Memory B cell (primary cell): ENCODE measurements around the gene PRKCD.

Experiments used
- ATAC-seq: fragments of 150-1000 bp; cut with Tn5 transposase; 2 replicates; pipeline ENCODE4 v1.10.0; 2021; ENCODE audit warnings: low read depth, mild to moderate bottlenecking, moderate library complexity
- DNase-seq, 2 donors: peaks; one replicate each; pipeline ENCODE4 v3.0.0; 2022; ENCODE audit warnings: low spot score in 2 of 2
- H3K27ac Mint-ChIP-seq: one replicate; pipeline ENCODE4 v1.8.0; 2022; ENCODE audit warnings: mild to moderate bottlenecking, moderate library complexity, mixed read lengths
- H3K27me3 Mint-ChIP-seq: one replicate; pipeline ENCODE4 v1.8.0; 2022; ENCODE audit warnings: mixed read lengths
- H3K36me3 Mint-ChIP-seq: one replicate; pipeline ENCODE4 v1.8.0; 2022; ENCODE audit warnings: mild to moderate bottlenecking, mixed read lengths
- H3K4me1 Mint-ChIP-seq: one replicate; pipeline ENCODE4 v1.8.0; 2022; ENCODE audit warnings: mixed read lengths
- H3K4me3 Mint-ChIP-seq: one replicate; pipeline ENCODE4 v1.8.0; 2022; ENCODE audit warnings: mild to moderate bottlenecking, moderate library complexity, mixed read lengths
- H3K9me3 Mint-ChIP-seq: one replicate; pipeline ENCODE4 v1.8.0; 2022; ENCODE audit warnings: mixed read lengths

PRKCD gene

GRCh38 chr3:53224536-53224935 is 63.5 kb downstream of the PRKCD start:
- Mint-ChIP-seq H3K27ac (no peak overlapping the region), H3K4me1 (no peaks in the 10 kb centered on the region), H3K9me3 (no peaks in the 10 kb centered on the region), H3K4me3 (no peak overlapping the region), H3K36me3 (peaks cover 17% of the 10 kb centered on the region), H3K27me3 (no peaks in the 10 kb centered on the region)
- no peak for ATAC-seq
- DNase-seq, result no peak

- H3K27ac Mint-ChIP-seq, result no peak overlapping the region
- no peaks in the 10 kb centered on the region for H3K9me3 Mint-ChIP-seq
- no peak overlapping the region for H3K4me3 Mint-ChIP-seq
- H3K4me1 Mint-ChIP-seq, result no peaks in the 10 kb centered on the region
- H3K27me3 Mint-ChIP-seq, result no peaks in the 10 kb centered on the region
- no peak for DNase-seq
- no peak for ATAC-seq
- peaks cover 17% of the 10 kb centered on the region for H3K36me3 Mint-ChIP-seq
Measured at GRCh38 chr3:53225181-53225580, 64.2 kb downstream of the PRKCD start.

- Mint-ChIP-seq H3K27ac (no peak overlapping the region), H3K36me3 (peaks cover 19% of the 10 kb centered on the region), H3K9me3 (no peaks in the 10 kb centered on the region), H3K27me3 (no peaks in the 10 kb centered on the region), H3K4me1 (no peaks in the 10 kb centered on the region), H3K4me3 (no peak overlapping the region)
- no peak for ATAC-seq
- no peak for DNase-seq
Measured at GRCh38 chr3:53225651-53226050, 64.6 kb downstream of the PRKCD start.

- Mint-ChIP-seq H3K36me3 (peaks cover 17% of the 10 kb centered on the region), H3K27ac (no peak overlapping the region), H3K4me3 (no peak overlapping the region), H3K9me3 (no peaks in the 10 kb centered on the region), H3K4me1 (no peaks in the 10 kb centered on the region), H3K27me3 (no peaks in the 10 kb centered on the region)
- DNase-seq (no peak), ATAC-seq (no peak)
Measured at GRCh38 chr3:53226142-53226840, 65.3 kb downstream of the PRKCD start.

GRCh38 chr3:53226841-53227407 is 65.9 kb downstream of the PRKCD start:
- ATAC-seq (no peak), DNase-seq (no peak)
- no peaks in the 10 kb centered on the region for H3K4me1 Mint-ChIP-seq
- H3K27me3 Mint-ChIP-seq, result no peaks in the 10 kb centered on the region
- peaks cover 15% of the 10 kb centered on the region for H3K36me3 Mint-ChIP-seq
- H3K4me3 Mint-ChIP-seq, result no peak overlapping the region
- no peak overlapping the region for H3K27ac Mint-ChIP-seq
- no peaks in the 10 kb centered on the region for H3K9me3 Mint-ChIP-seq

- H3K36me3 Mint-ChIP-seq, result peaks cover 22% of the 10 kb centered on the region
- no peaks in the 10 kb centered on the region for H3K4me1 Mint-ChIP-seq
- no peaks in the 10 kb centered on the region for H3K27me3 Mint-ChIP-seq
- no peak for DNase-seq
- H3K27ac Mint-ChIP-seq, result no peak overlapping the region
- H3K9me3 Mint-ChIP-seq, result no peaks in the 10 kb centered on the region
- no peak overlapping the region for H3K4me3 Mint-ChIP-seq
- no peak for ATAC-seq
Measured at GRCh38 chr3:53227993-53228885, 67.2 kb downstream of the PRKCD start.

- no peak overlapping the region for H3K4me3 Mint-ChIP-seq
- H3K27ac Mint-ChIP-seq, result no peak overlapping the region
- H3K9me3 Mint-ChIP-seq, result no peaks in the 10 kb centered on the region
- DNase-seq (no peak), ATAC-seq (no peak)
- no peaks in the 10 kb centered on the region for H3K27me3 Mint-ChIP-seq
- H3K36me3 Mint-ChIP-seq, result peaks cover 21% of the 10 kb centered on the region
- H3K4me1 Mint-ChIP-seq, result no peaks in the 10 kb centered on the region
Measured at GRCh38 chr3:53229171-53229570, 68.2 kb downstream of the PRKCD start.

- no peak overlapping the region for H3K27ac Mint-ChIP-seq
- H3K9me3 Mint-ChIP-seq, result no peaks in the 10 kb centered on the region
- no peaks in the 10 kb centered on the region for H3K27me3 Mint-ChIP-seq
- peaks cover 20% of the 10 kb centered on the region for H3K36me3 Mint-ChIP-seq
- no peaks in the 10 kb centered on the region for H3K4me1 Mint-ChIP-seq
- DNase-seq (no peak), ATAC-seq (no peak)
- no peak overlapping the region for H3K4me3 Mint-ChIP-seq
Measured at GRCh38 chr3:53229606-53230005, 68.6 kb downstream of the PRKCD start.

- H3K4me1 Mint-ChIP-seq, result no peaks in the 10 kb centered on the region
- ATAC-seq (no peak), DNase-seq (no peak)
- no peak overlapping the region for H3K27ac Mint-ChIP-seq
- H3K27me3 Mint-ChIP-seq, result no peaks in the 10 kb centered on the region
- peaks cover 21% of the 10 kb centered on the region for H3K36me3 Mint-ChIP-seq
- H3K9me3 Mint-ChIP-seq, result no peaks in the 10 kb centered on the region
- no peak overlapping the region for H3K4me3 Mint-ChIP-seq
Measured at GRCh38 chr3:53230041-53230621, 69.1 kb downstream of the PRKCD start.

GRCh38 chr3:53230789-53231188 is 69.8 kb downstream of the PRKCD start:
- no peaks in the 10 kb centered on the region for H3K4me1 Mint-ChIP-seq
- H3K27ac Mint-ChIP-seq, result no peak overlapping the region
- no peaks in the 10 kb centered on the region for H3K27me3 Mint-ChIP-seq
- no peak overlapping the region for H3K4me3 Mint-ChIP-seq
- DNase-seq (no peak), ATAC-seq (no peak)
- H3K36me3 Mint-ChIP-seq, result peaks cover 24% of the 10 kb centered on the region
- H3K9me3 Mint-ChIP-seq, result no peaks in the 10 kb centered on the region

GRCh38 chr3:53231532-53232511 is 70.8 kb downstream of the PRKCD start:
- peaks cover 23% of the 10 kb centered on the region for H3K36me3 Mint-ChIP-seq

GRCh38 chr3:53232641-53233377 is 71.8 kb downstream of the PRKCD start:
- Mint-ChIP-seq H3K27ac (no peak overlapping the region), H3K36me3 (peaks cover 18% of the 10 kb centered on the region), H3K4me3 (no peak overlapping the region), H3K9me3 (no peaks in the 10 kb centered on the region), H3K4me1 (no peaks in the 10 kb centered on the region), H3K27me3 (no peaks in the 10 kb centered on the region)
- DNase-seq (no peak), ATAC-seq (no peak)

More at GRCh38 chr3:53231532-53232511, 70.8 kb downstream of the PRKCD start:
- DNase-seq, result no peak
- H3K4me1 Mint-ChIP-seq, result no peaks in the 10 kb centered on the region
- H3K9me3 Mint-ChIP-seq, result no peaks in the 10 kb centered on the region
- no peak overlapping the region for H3K4me3 Mint-ChIP-seq
- H3K27me3 Mint-ChIP-seq, result no peaks in the 10 kb centered on the region
- no peak for ATAC-seq
- H3K27ac Mint-ChIP-seq, result no peak overlapping the region
